IgD-negative memory B cell (primary cell): ENCODE data around the gene TRMT6. TPM values are rescaled to one million over a fixed set of nuclear protein-coding genes. Genes with fewer than 3 reads are reported as not detected.

Experiments used
- H3K27ac Mint-ChIP-seq, 3 donors: one replicate each; pipeline ENCODE4 v1.8.0; 2020 to 2022; ENCODE audit warnings: mild to moderate bottlenecking in 3 of 3, mixed read lengths in 3 of 3, moderate library complexity in 1 of 3
- H3K27me3 Mint-ChIP-seq: one replicate; pipeline ENCODE4 v1.8.0; 2021; ENCODE audit warnings: mixed read lengths
- H3K36me3 Mint-ChIP-seq: one replicate; pipeline ENCODE4 v1.8.0; 2020; ENCODE audit warnings: mild to moderate bottlenecking, mixed read lengths
- H3K4me1 Mint-ChIP-seq, 3 donors: one replicate each; pipeline ENCODE4 v1.8.0; 2020 to 2022; ENCODE audit warnings: mixed read lengths in 3 of 3, mild to moderate bottlenecking in 1 of 3
- H3K4me3 Mint-ChIP-seq, 4 donors: one replicate each; pipeline ENCODE4 v1.8.0; 2020 to 2022; ENCODE audit warnings: mild to moderate bottlenecking in 4 of 4, mixed read lengths in 4 of 4, moderate library complexity in 3 of 4
- H3K9me3 Mint-ChIP-seq, 3 donors: one replicate each; pipeline ENCODE4 v1.8.0; 2020 to 2021; ENCODE audit warnings: mixed read lengths in 3 of 3, mild to moderate bottlenecking in 1 of 3
- polyA plus RNA-seq: library from polyadenylated mRNA; unstranded; fragments of 300-500 nt; fragmentation: Illumina TruSeq; gene quantifications from one replicate; pipeline ENCODE4 v1.2.3, GENCODE V29; 2021

TRMT6 gene
- 13.3 TPM for polyA plus RNA-seq

- Mint-ChIP-seq H3K9me3 (no peaks in the 10 kb centered on the region), H3K27ac (peak within 1 kb of the TSS; percentile 78 to 100 (median 95)), H3K27me3 (peaks cover 1% of the 10 kb centered on the region), H3K36me3 (peaks cover 6% of the 10 kb centered on the region), H3K4me1 (peaks cover 18 to 28% (median 25%) of the 10 kb centered on the region in 3 donors), H3K4me3 (peak within 1 kb of the TSS; percentile 91 to 99 (median 98))
These were observed at the start of gene TRMT6, which contains the start of gene MCM8 for GRCh38 chr20:5950271-5951031. Gene TRMT6, minus strand, starts transcription at chr20:5950533. Its CDS starts 128 bp downstream, at chr20:5950405. Gene MCM8, plus strand, starts transcription at chr20:5950652. Its CDS starts 1,364 bp downstream, at chr20:5952016.

DNA sequence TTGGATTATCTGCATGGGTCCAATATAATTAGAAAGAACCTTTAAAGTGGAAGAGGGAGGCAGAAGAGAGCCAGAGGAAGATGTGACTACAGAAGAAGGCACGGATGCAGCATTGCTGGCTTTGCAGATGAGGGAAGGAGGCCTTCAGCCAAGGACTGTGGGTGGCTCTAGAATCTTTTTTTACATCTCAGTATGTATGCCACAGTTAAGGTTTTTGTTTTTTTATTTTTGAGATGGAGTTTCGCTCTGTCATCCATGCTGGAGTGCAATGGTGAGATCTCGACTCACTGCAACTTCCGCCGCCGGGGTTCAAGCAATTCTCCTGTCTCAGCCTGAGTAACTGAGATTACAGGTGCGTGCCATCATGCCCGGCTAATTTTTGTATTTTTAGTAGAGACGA is 49.5 kb upstream of the TRMT6 start:
- no peak overlapping the region for H3K4me3 Mint-ChIP-seq
- H3K27me3 Mint-ChIP-seq: no peaks in the 10 kb centered on the region
- H3K27ac Mint-ChIP-seq: no peak overlapping the region
- H3K36me3 Mint-ChIP-seq: peaks cover 2% of the 10 kb centered on the region
- H3K4me1 Mint-ChIP-seq: peaks cover 4 to 19% (median 5%) of the 10 kb centered on the region in 3 donors
- H3K9me3 Mint-ChIP-seq: no peaks in the 10 kb centered on the region

DNA sequence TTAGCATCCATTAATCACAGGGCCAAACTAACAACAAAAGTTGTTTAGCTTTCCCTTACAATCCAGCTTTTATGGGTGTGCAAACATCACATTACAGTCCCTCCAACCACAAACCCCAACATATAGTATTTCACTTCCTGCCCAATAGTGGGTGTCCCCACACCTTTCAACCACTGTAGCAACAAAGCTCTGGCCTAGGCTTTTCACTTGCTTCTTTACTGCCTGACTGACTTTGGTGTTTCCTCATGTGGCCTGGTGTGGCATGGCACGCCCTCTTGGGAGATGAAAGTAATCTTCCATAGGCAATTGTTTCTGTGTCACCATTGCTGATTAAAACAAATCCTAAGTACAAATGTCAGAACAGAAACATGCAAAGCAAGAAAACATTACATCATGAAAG is 46.4 kb upstream of the TRMT6 start:
- H3K36me3 Mint-ChIP-seq: peaks cover 2% of the 10 kb centered on the region
- H3K4me3 Mint-ChIP-seq: no peak overlapping the region
- H3K27ac Mint-ChIP-seq: peak overlapping the region in 1 of 3 donors; percentile 90
- H3K9me3 Mint-ChIP-seq: no peaks in the 10 kb centered on the region
- H3K4me1 Mint-ChIP-seq: peaks cover 4 to 9% (median 4%) of the 10 kb centered on the region in 3 donors
- H3K27me3 Mint-ChIP-seq: no peaks in the 10 kb centered on the region

- H3K27ac Mint-ChIP-seq: no peak overlapping the region
- H3K4me3 Mint-ChIP-seq: no peak overlapping the region
- no peaks in the 10 kb centered on the region for H3K27me3 Mint-ChIP-seq
- H3K9me3 Mint-ChIP-seq: no peaks in the 10 kb centered on the region
- H3K4me1 Mint-ChIP-seq: peaks cover 3 to 9% (median 3%) of the 10 kb centered on the region in 3 donors
- peaks cover 4% of the 10 kb centered on the region for H3K36me3 Mint-ChIP-seq
These were observed 41.5 kb upstream of the TRMT6 start for GRCh38 chr20:5991623-5992441.

DNA sequence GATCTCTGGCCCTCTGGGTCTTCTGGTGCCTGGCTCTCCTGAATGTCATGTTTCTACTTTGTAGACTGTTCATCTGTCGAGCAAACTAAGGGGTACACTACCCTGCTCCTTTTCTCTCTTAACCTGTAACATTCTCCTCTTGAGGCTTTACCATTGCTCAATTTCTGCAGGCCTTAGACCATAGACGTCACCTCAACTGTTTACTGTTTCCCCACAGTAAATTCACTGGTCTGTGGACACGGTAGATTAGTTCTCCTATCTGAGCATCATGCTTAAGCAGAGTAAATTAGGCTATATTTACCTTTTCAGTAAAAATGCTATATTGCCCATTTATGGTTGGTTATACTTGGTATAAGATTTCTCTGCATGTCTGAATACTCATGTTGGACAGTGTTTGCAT is 40.6 kb upstream of the TRMT6 start:
- H3K27me3 Mint-ChIP-seq: no peaks in the 10 kb centered on the region
- H3K36me3 Mint-ChIP-seq: peaks cover 3% of the 10 kb centered on the region
- no peak overlapping the region for H3K4me3 Mint-ChIP-seq
- peaks cover 0 to 11% (median 1%) of the 10 kb centered on the region in 3 donors for H3K4me1 Mint-ChIP-seq
- H3K9me3 Mint-ChIP-seq: no peaks in the 10 kb centered on the region
- H3K27ac Mint-ChIP-seq: no peak overlapping the region

- H3K4me3 Mint-ChIP-seq: no peak overlapping the region
- no peaks in the 10 kb centered on the region for H3K9me3 Mint-ChIP-seq
- H3K4me1 Mint-ChIP-seq: peaks cover 0 to 4% (median 3%) of the 10 kb centered on the region in 3 donors
- H3K27ac Mint-ChIP-seq: no peak overlapping the region
- no peaks in the 10 kb centered on the region for H3K27me3 Mint-ChIP-seq
- peaks cover 3% of the 10 kb centered on the region for H3K36me3 Mint-ChIP-seq
These were observed 39.2 kb upstream of the TRMT6 start for GRCh38 chr20:5989539-5989938.

GRCh38 chr20:5987383-5987782 is 37.0 kb upstream of the TRMT6 start:
- no peaks in the 10 kb centered on the region for H3K27me3 Mint-ChIP-seq
- no peak overlapping the region for H3K4me3 Mint-ChIP-seq
- no peak overlapping the region for H3K27ac Mint-ChIP-seq
- peaks cover 3% of the 10 kb centered on the region for H3K36me3 Mint-ChIP-seq
- H3K4me1 Mint-ChIP-seq: peaks cover 0 to 4% (median 3%) of the 10 kb centered on the region in 3 donors
- H3K9me3 Mint-ChIP-seq: no peaks in the 10 kb centered on the region

- H3K27me3 Mint-ChIP-seq: no peaks in the 10 kb centered on the region
- no peaks in the 10 kb centered on the region for H3K9me3 Mint-ChIP-seq
- H3K36me3 Mint-ChIP-seq: peaks cover 7% of the 10 kb centered on the region
- peaks cover 0 to 2% (median 2%) of the 10 kb centered on the region in 3 donors for H3K4me1 Mint-ChIP-seq
- H3K27ac Mint-ChIP-seq: no peak overlapping the region
- H3K4me3 Mint-ChIP-seq: no peak overlapping the region
These were observed 30.6 kb upstream of the TRMT6 start for GRCh38 chr20:5980720-5981538.

DNA sequence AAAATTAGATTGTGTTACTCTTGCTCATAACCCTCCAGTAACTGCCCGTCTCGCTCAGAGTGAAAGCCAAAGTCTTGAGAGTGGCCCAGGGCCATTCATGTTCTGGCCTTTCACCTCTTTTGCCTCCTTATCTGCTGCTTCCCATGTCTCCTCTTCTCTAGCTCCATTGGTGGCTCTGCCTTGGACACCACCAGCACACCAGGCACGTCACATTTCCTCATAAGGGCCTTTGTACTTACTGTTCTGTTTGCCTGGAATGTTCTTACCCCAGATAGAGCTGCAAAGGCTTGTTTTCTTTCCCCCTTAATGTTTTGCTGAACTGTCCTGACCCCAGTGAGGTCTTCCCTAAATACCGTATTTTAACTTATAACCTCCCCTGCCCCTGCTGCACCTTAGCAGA is 29.5 kb upstream of the TRMT6 start:
- peak overlapping the region in 1 of 3 donors; percentile 63 for H3K27ac Mint-ChIP-seq
- no peak overlapping the region for H3K4me3 Mint-ChIP-seq
- no peaks in the 10 kb centered on the region for H3K27me3 Mint-ChIP-seq
- H3K4me1 Mint-ChIP-seq: no peaks in the 10 kb centered on the region
- H3K9me3 Mint-ChIP-seq: no peaks in the 10 kb centered on the region
- H3K36me3 Mint-ChIP-seq: peaks cover 7% of the 10 kb centered on the region

GRCh38 chr20:5977975-5978374 is 27.6 kb upstream of the TRMT6 start:
- H3K27me3 Mint-ChIP-seq: no peaks in the 10 kb centered on the region
- H3K27ac Mint-ChIP-seq: no peak overlapping the region
- no peak overlapping the region for H3K4me3 Mint-ChIP-seq
- H3K4me1 Mint-ChIP-seq: no peaks in the 10 kb centered on the region
- peaks cover 11% of the 10 kb centered on the region for H3K36me3 Mint-ChIP-seq
- H3K9me3 Mint-ChIP-seq: no peaks in the 10 kb centered on the region

- Mint-ChIP-seq H3K4me3 (no peak overlapping the region), H3K9me3 (no peaks in the 10 kb centered on the region), H3K36me3 (peaks cover 11% of the 10 kb centered on the region), H3K27me3 (no peaks in the 10 kb centered on the region), H3K27ac (no peak overlapping the region), H3K4me1 (no peaks in the 10 kb centered on the region)
These were observed 26.9 kb upstream of the TRMT6 start for GRCh38 chr20:5977223-5977622.

- Mint-ChIP-seq H3K27me3 (no peaks in the 10 kb centered on the region), H3K27ac (no peak overlapping the region), H3K36me3 (peaks cover 11% of the 10 kb centered on the region), H3K9me3 (no peaks in the 10 kb centered on the region), H3K4me3 (no peak overlapping the region), H3K4me1 (no peaks in the 10 kb centered on the region)
These were observed 25.4 kb upstream of the TRMT6 start for GRCh38 chr20:5975778-5976177.

GRCh38 chr20:5974531-5974930 is 24.2 kb upstream of the TRMT6 start:
- no peaks in the 10 kb centered on the region for H3K9me3 Mint-ChIP-seq
- H3K27ac Mint-ChIP-seq: no peak overlapping the region
- no peaks in the 10 kb centered on the region for H3K4me1 Mint-ChIP-seq
- no peaks in the 10 kb centered on the region for H3K27me3 Mint-ChIP-seq
- H3K4me3 Mint-ChIP-seq: no peak overlapping the region
- H3K36me3 Mint-ChIP-seq: peaks cover 7% of the 10 kb centered on the region

DNA sequence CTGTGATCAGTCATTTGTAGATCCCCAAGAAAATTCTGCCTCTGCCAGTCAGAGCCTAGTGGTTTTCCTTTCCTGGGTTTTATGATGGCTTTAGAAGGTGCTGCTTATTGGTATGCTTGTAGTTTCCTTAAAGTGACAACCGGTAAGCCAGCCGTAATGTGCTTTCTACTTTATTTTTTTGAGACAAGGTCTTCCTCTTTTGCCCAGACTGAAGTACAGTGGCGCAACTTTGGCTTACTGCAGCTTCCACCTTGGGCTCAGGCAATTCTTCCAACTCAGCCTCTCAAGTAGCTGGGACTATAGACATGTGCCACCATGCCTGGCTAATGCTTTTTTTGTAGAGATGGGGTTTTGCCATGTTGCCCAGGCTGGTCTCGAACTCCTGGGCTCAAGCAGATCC is 23.6 kb upstream of the TRMT6 start:
- Mint-ChIP-seq H3K9me3 (no peaks in the 10 kb centered on the region), H3K4me3 (no peak overlapping the region), H3K36me3 (peaks cover 4% of the 10 kb centered on the region), H3K27me3 (no peaks in the 10 kb centered on the region), H3K27ac (no peak overlapping the region), H3K4me1 (peaks cover 0 to 1% (median 0%) of the 10 kb centered on the region in 3 donors)

DNA sequence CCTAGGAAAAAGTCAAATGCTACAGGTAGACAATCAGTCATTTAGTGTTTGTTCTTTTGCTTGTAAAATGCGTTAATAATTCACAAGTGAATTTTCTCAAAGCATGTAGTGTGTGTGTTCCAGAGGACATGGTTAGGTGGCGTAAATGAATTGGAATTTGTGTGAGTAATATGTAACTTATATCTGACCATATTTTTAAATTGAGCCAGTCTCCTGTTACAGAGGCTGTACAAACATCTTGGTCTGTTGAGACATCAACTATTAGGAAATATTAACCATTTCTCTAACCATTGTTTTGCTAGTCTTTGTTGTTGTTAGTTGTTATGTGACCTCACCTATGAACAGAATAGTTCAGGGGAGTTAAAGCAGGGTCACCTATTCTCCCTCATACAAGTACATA is 22.8 kb upstream of the TRMT6 start:
- Mint-ChIP-seq H3K27ac (no peak overlapping the region), H3K4me3 (no peak overlapping the region), H3K36me3 (peaks cover 4% of the 10 kb centered on the region), H3K27me3 (no peaks in the 10 kb centered on the region), H3K4me1 (peaks cover 0 to 1% (median 0%) of the 10 kb centered on the region in 3 donors), H3K9me3 (no peaks in the 10 kb centered on the region)
